HFF-Myc (cell line): ENCODE measurements around the gene SIGLEC9.
A peak's percentile ranks its signal among the peaks of the same experiment; 100 is the strongest.

Source experiments
- DNase-seq: peaks from one replicate; pipeline ENCODE4 v3.0.0-alpha.2; 2011; ENCODE audit warnings: low read depth; ENCODE audit errors: extremely low read depth
- H3K4me3 ChIP-seq: replicated peaks from 2 replicates; pipeline ENCODE4 v1.5.1; 2011; ENCODE audit warnings: low read depth, mild to moderate bottlenecking, control low read depth, low read length
- CTCF ChIP-seq: IDR thresholded peaks from 2 replicates; pipeline ENCODE4 v1.5.1; 2012; ENCODE audit warnings: mild to moderate bottlenecking, low read depth, low read length, control low read depth; ENCODE audit errors: missing control alignments

SIGLEC9 gene

GRCh38 chr19:51110666-51110971 lies 14.1 kb upstream of the SIGLEC9 start:
- no peak for TF ChIP-seq CTCF
- DNase-seq, result no peak
- H3K4me3 ChIP-seq, result no peak overlapping the region

GRCh38 chr19:51111606-51112005 lies 13.1 kb upstream of the SIGLEC9 start:
- no peak for DNase-seq
- no peak overlapping the region for H3K4me3 ChIP-seq

GRCh38 chr19:51114087-51114729 lies 10.5 kb upstream of the SIGLEC9 start:
- no peak for DNase-seq
- no peak overlapping the region for H3K4me3 ChIP-seq
- TF ChIP-seq CTCF, result no peak

More at GRCh38 chr19:51111606-51112005, 13.1 kb upstream of the SIGLEC9 start:
- TF ChIP-seq CTCF, result peak; percentile 23

GRCh38 chr19:51116736-51117286 lies 7.9 kb upstream of the SIGLEC9 start:
- no peak overlapping the region for H3K4me3 ChIP-seq
- TF ChIP-seq CTCF, result no peak
- no peak for DNase-seq

GRCh38 chr19:51119101-51119500 lies 5.6 kb upstream of the SIGLEC9 start:
- H3K4me3 ChIP-seq, result no peak overlapping the region
- no peak for TF ChIP-seq CTCF
- no peak for DNase-seq

- TF ChIP-seq CTCF, result no peak
- DNase-seq, result no peak
- no peak overlapping the region for H3K4me3 ChIP-seq
Observed at GRCh38 chr19:51119611-51120010, 5.1 kb upstream of the SIGLEC9 start.

- no peak for TF ChIP-seq CTCF
- no peak overlapping the region for H3K4me3 ChIP-seq
- DNase-seq, result no peak
Observed at GRCh38 chr19:51120160-51120559, 4.5 kb upstream of the SIGLEC9 start.
